GM13976 (cell line): ENCODE results near the gene MKRN2.

Source experiments
- DNase-seq: peaks from one replicate; pipeline ENCODE4 v3.0.0; 2012; ENCODE audit warnings: low spot score
- CTCF ChIP-seq: IDR thresholded peaks from 2 replicates; pipeline ENCODE4 v1.5.1; 2012; ENCODE audit warnings: borderline replicate concordance, mild to moderate bottlenecking; ENCODE audit not compliant: insufficient read depth; ENCODE audit errors: extremely low read depth, missing control alignments, control extremely low read depth
- in situ Hi-C: fragments of 300-500 bp; cut with MboI; formaldehyde crosslinking; loops from one replicate; pipeline ENCODE4 v1.12.0; 2022; ENCODE audit warnings: low sequenced_read_pairs, mixed read lengths, inconsistent platforms; ENCODE audit not compliant: unreplicated experiment

Gene MKRN2

GRCh38 chr3:12549971-12550760 lies 6.7 kb upstream of the MKRN2 start:
- in situ Hi-C loops, result no loop called here
- TF ChIP-seq CTCF, result no peak

GRCh38 chr3:12553921-12554391 lies 2.9 kb upstream of the MKRN2 start:
- no peak for TF ChIP-seq CTCF
- in situ Hi-C loops, result no loop called here
- no peak for DNase-seq

More at GRCh38 chr3:12549971-12550760, 6.7 kb upstream of the MKRN2 start:
- DNase-seq, result no peak

- no peak for TF ChIP-seq CTCF
- in situ Hi-C loops, result no loop called here
- no peak for DNase-seq
Measured at GRCh38 chr3:12556314-12556689, 585 bp upstream of the MKRN2 start.

- no peak for TF ChIP-seq CTCF
- no peak for DNase-seq
- in situ Hi-C loops, result no loop called here
Measured at GRCh38 chr3:12557473-12558100, 700 bp downstream of the MKRN2 start.

- DNase-seq, result no peak
- in situ Hi-C loops, result no loop called here
- TF ChIP-seq CTCF, result no peak
Measured at GRCh38 chr3:12558706-12559105, 1.8 kb downstream of the MKRN2 start.

GRCh38 chr3:12559520-12559919 lies 2.6 kb downstream of the MKRN2 start:
- no peak for DNase-seq
- in situ Hi-C loops, result no loop called here
- no peak for TF ChIP-seq CTCF
